ENCODE measurements around the gene HUS1.

GRCh38 chr7:47967708-47968107, 11.7 kb downstream of the HUS1 start:
- TF ChIP-seq CTCF (IDR thresholded peaks at IDR 0.05) = no peak
- TF ChIP-seq RNF2 (IDR thresholded peaks at IDR 0.05; ENCODE audit: borderline replicate concordance, low read depth) = no peak
- no peak for TF ChIP-seq ZFP36 (IDR thresholded peaks at IDR 0.05; ENCODE audit: borderline replicate concordance, partially characterized antibody)
- no peak for TF ChIP-seq EP300 (IDR thresholded peaks at IDR 0.05)
- no peak for TF ChIP-seq BHLHE40 (IDR thresholded peaks at IDR 0.05; ENCODE audit: low read depth, low read length)
- no peak for TF ChIP-seq RARB (CRISPR knock-in tag; IDR thresholded peaks at IDR 0.05)
- TF ChIP-seq POLR2A (IDR thresholded peaks at IDR 0.05; ENCODE audit: low read length) = no peak
- no peak for TF ChIP-seq CEBPB (IDR thresholded peaks at IDR 0.05)
- no peak for TF ChIP-seq USF2 (IDR thresholded peaks at IDR 0.05)
- TF ChIP-seq HOXA7 (CRISPR knock-in tag; IDR thresholded peaks at IDR 0.05) = no peak
- no peak for TF ChIP-seq MYC (IDR thresholded peaks at IDR 0.05; ENCODE audit: borderline replicate concordance, low read length)

All from A549 (cell line).